A673 (cell line): Measurements from ENCODE around the gene BTG2.

Experiments used
- CTCF ChIP-seq: fragments of 300-800, 200-600 bp; sonication (generic); conservative IDR thresholded peaks from 2 replicates; pipeline ENCODE4 v1.5.1; 2017; ENCODE audit warnings: low read depth, mild to moderate bottlenecking, antibody characterized with exemption, low read length, moderate library complexity, mixed read lengths
- EZH2 ChIP-seq: fragments of 200-600 bp; sonication (generic); IDR thresholded peaks from 2 replicates; pipeline ENCODE4 v1.6.1; 2017; ENCODE audit warnings: borderline replicate concordance, low read depth, mild to moderate bottlenecking, mixed read lengths, antibody characterized with exemption, low read length; ENCODE audit not compliant: poor library complexity, severe bottlenecking

GRCh38 chr1:203284411-203285123 lies 20.8 kb upstream of the BTG2 start:
- TF ChIP-seq CTCF (no peak), EZH2 (no peak)
